WTC11 (cell line): Measurements from ENCODE around the gene GIPC1. TPM values are rescaled to one million over a fixed set of nuclear protein-coding genes. Genes with fewer than 3 reads are reported as not detected.

Source experiments
- ATAC-seq: fragments of 200-7000 bp; cut with Tn5 transposase; 2 replicates; pipeline ENCODE4 v1.10.0; 2021; ENCODE audit warnings: mild to moderate bottlenecking, moderate library complexity
- CTCF ChIA-PET: fragments of 300-600 bp; sonication (Branson Sonifier 250); formaldehyde crosslinking; loops from one replicate; lab custom pipeline; 2021; ENCODE audit warnings: antibody characterized with exemption; lab: Charles Lee
- POLR2A ChIA-PET: fragments of 350-600 bp; sonication (Branson Sonifier 250); formaldehyde crosslinking; loops from one replicate; lab custom pipeline; 2021; ENCODE audit warnings: antibody characterized with exemption; lab: Charles Lee
- DNase-seq: peaks from one replicate; pipeline ENCODE4 v3.0.0; 2021; ENCODE audit warnings: low spot score
- H3K27ac Mint-ChIP-seq: 2 replicates; pipeline ENCODE4 v1.8.0; 2021; ENCODE audit warnings: mixed read lengths
- H3K27me3 Mint-ChIP-seq: 2 replicates; pipeline ENCODE4 v1.8.0; 2021; ENCODE audit warnings: low read depth, mild to moderate bottlenecking, moderate library complexity, mixed read lengths
- H3K36me3 Mint-ChIP-seq: 2 replicates; pipeline ENCODE4 v1.8.0; 2021; ENCODE audit warnings: mixed read lengths
- H3K4me1 Mint-ChIP-seq: 2 replicates; pipeline ENCODE4 v1.8.0; 2022; ENCODE audit warnings: mixed read lengths
- H3K4me3 Mint-ChIP-seq: 2 replicates; pipeline ENCODE4 v1.8.0; 2021; ENCODE audit warnings: mild to moderate bottlenecking, moderate library complexity, mixed read lengths
- H3K9me3 Mint-ChIP-seq: 2 replicates; pipeline ENCODE4 v1.8.0; 2021; ENCODE audit warnings: mixed read lengths
- ARID4B ChIP-seq: sonication (generic); formaldehyde crosslinking; IDR thresholded peaks from 2 replicates; pipeline ENCODE4 v1.8.0; 2023; ENCODE audit warnings: missing genetic modification reagents, mild to moderate bottlenecking, borderline replicate concordance
- CREM ChIP-seq: sonication (generic); formaldehyde crosslinking; IDR thresholded peaks from 2 replicates; pipeline ENCODE4 v1.8.1; 2022; ENCODE audit warnings: mild to moderate bottlenecking, missing genetic modification reagents, moderate library complexity
- CTCF ChIP-seq: fragments of 200-600 bp; IDR thresholded peaks from 2 replicates; pipeline ENCODE4 v1.8.0; 2022; ENCODE audit warnings: antibody characterized with exemption
- FOXP1 ChIP-seq: sonication (generic); formaldehyde crosslinking; IDR thresholded peaks from 2 replicates; pipeline ENCODE4 v1.8.0; 2022; ENCODE audit warnings: missing genetic modification reagents, mild to moderate bottlenecking, moderate library complexity, borderline replicate concordance
- HMGA2 ChIP-seq: fragments of 250-450 bp; sonication (Bioruptor Pico); IDR thresholded peaks from 2 replicates; pipeline ENCODE4 v1.4.0; 2021; ENCODE audit warnings: mild to moderate bottlenecking, moderate library complexity
- NFATC4 ChIP-seq: fragments of 250-450 bp; sonication (Bioruptor Pico); IDR thresholded peaks from 2 replicates; pipeline ENCODE4 v1.9.0; 2021; ENCODE audit warnings: mild to moderate bottlenecking
- NR1H2 ChIP-seq: sonication (generic); formaldehyde crosslinking; IDR thresholded peaks from 2 replicates; pipeline ENCODE4 v1.9.0; 2021; ENCODE audit warnings: mild to moderate bottlenecking, moderate library complexity, missing genetic modification reagents
- OVOL2 ChIP-seq: fragments of 250-450 bp; sonication (Bioruptor Pico); IDR thresholded peaks from 2 replicates; pipeline ENCODE4 v1.9.0; 2021; ENCODE audit warnings: mild to moderate bottlenecking, borderline replicate concordance
- PRRX2 ChIP-seq: fragments of 250-450 bp; sonication (Bioruptor Pico); IDR thresholded peaks from 2 replicates; pipeline ENCODE4 v1.8.0; 2021; ENCODE audit warnings: mild to moderate bottlenecking
- SMAD4 ChIP-seq: sonication (generic); formaldehyde crosslinking; IDR thresholded peaks from 2 replicates; pipeline ENCODE4 v1.8.0; 2022; ENCODE audit warnings: mild to moderate bottlenecking, missing genetic modification reagents
- SP1 ChIP-seq: sonication (generic); formaldehyde crosslinking; conservative IDR thresholded peaks from 2 replicates; pipeline ENCODE4 v1.8.1; 2022; ENCODE audit warnings: missing genetic modification reagents
- USF1 ChIP-seq: sonication (generic); formaldehyde crosslinking; IDR thresholded peaks from 2 replicates; pipeline ENCODE4 v1.8.0; 2022; ENCODE audit warnings: mild to moderate bottlenecking, missing genetic modification reagents
- total RNA-seq: library from RNA; stranded (reverse); gene quantifications from 3 replicates; pipeline ENCODE4 v1.2.3, GENCODE V29; 2021
- TF ChIP-seq, protein P1 (sequence below): sonication (generic); formaldehyde crosslinking; IDR thresholded peaks from 2 replicates; pipeline ENCODE4 v1.8.1; 2022; ENCODE audit warnings: low read depth, mild to moderate bottlenecking, moderate library complexity, missing genetic modification reagents, borderline replicate concordance
- TF ChIP-seq, protein P2 (sequence below): sonication (generic); formaldehyde crosslinking; IDR thresholded peaks from 2 replicates; pipeline ENCODE4 v1.8.1; 2023; ENCODE audit warnings: mild to moderate bottlenecking, moderate library complexity, missing genetic modification reagents
- TF ChIP-seq, protein P3 (sequence below): sonication (generic); formaldehyde crosslinking; conservative IDR thresholded peaks from 2 replicates; pipeline ENCODE4 v1.8.1; 2023; ENCODE audit warnings: mild to moderate bottlenecking, low read depth, missing genetic modification reagents, moderate library complexity

GIPC1 gene
- total RNA-seq, 1 experiment from 2014 or later = 76.5 TPM

GRCh38 chr19:14496834-14497227 is 904 bp upstream of the GIPC1 start:
- peaks cover 21% of the 10 kb centered on the region for H3K4me1 Mint-ChIP-seq
- DNase-seq (no peak), ATAC-seq (no peak)
- CTCF ChIA-PET = interaction anchor here (0.6 to 4.2 kb wide), 15 partner anchors 9 to 360 kb away, joined by 3 to 46 read pairs (median 6); partner anchors contain the start of genes ASF1B, DNAJB1 and PTGER1
- no peaks in the 10 kb centered on the region for H3K9me3 Mint-ChIP-seq
- H3K36me3 Mint-ChIP-seq = peaks cover 14% of the 10 kb centered on the region
- peaks cover 4% of the 10 kb centered on the region; the same call in 1 of the 2 replicates for H3K27me3 Mint-ChIP-seq
- TF ChIP-seq CTCF (no peak), CREM (CRISPR knock-in tag) (no peak), HMGA2 (CRISPR knock-in tag) (no peak), PRRX2 (no peak), SP1 (no peak), NR1H2 (CRISPR knock-in tag) (no peak), NFATC4 (no peak), USF1 (no peak), FOXP1 (CRISPR knock-in tag) (no peak), SMAD4 (CRISPR knock-in tag) (no peak), OVOL2 (CRISPR knock-in tag) (no peak), ARID4B (CRISPR knock-in tag) (no peak)
- TF ChIP-seq, protein P1, sequence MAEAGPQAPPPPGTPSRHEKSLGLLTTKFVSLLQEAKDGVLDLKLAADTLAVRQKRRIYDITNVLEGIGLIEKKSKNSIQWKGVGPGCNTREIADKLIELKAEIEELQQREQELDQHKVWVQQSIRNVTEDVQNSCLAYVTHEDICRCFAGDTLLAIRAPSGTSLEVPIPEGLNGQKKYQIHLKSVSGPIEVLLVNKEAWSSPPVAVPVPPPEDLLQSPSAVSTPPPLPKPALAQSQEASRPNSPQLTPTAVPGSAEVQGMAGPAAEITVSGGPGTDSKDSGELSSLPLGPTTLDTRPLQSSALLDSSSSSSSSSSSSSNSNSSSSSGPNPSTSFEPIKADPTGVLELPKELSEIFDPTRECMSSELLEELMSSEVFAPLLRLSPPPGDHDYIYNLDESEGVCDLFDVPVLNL (CRISPR knock-in tag) = no peak
- TF ChIP-seq, protein P2, sequence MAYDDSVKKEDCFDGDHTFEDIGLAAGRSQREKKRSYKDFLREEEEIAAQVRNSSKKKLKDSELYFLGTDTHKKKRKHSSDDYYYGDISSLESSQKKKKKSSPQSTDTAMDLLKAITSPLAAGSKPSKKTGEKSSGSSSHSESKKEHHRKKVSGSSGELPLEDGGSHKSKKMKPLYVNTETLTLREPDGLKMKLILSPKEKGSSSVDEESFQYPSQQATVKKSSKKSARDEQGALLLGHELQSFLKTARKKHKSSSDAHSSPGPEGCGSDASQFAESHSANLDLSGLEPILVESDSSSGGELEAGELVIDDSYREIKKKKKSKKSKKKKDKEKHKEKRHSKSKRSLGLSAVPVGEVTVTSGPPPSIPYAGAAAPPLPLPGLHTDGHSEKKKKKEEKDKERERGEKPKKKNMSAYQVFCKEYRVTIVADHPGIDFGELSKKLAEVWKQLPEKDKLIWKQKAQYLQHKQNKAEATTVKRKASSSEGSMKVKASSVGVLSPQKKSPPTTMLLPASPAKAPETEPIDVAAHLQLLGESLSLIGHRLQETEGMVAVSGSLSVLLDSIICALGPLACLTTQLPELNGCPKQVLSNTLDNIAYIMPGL (CRISPR knock-in tag) = no peak
- TF ChIP-seq, protein P3, sequence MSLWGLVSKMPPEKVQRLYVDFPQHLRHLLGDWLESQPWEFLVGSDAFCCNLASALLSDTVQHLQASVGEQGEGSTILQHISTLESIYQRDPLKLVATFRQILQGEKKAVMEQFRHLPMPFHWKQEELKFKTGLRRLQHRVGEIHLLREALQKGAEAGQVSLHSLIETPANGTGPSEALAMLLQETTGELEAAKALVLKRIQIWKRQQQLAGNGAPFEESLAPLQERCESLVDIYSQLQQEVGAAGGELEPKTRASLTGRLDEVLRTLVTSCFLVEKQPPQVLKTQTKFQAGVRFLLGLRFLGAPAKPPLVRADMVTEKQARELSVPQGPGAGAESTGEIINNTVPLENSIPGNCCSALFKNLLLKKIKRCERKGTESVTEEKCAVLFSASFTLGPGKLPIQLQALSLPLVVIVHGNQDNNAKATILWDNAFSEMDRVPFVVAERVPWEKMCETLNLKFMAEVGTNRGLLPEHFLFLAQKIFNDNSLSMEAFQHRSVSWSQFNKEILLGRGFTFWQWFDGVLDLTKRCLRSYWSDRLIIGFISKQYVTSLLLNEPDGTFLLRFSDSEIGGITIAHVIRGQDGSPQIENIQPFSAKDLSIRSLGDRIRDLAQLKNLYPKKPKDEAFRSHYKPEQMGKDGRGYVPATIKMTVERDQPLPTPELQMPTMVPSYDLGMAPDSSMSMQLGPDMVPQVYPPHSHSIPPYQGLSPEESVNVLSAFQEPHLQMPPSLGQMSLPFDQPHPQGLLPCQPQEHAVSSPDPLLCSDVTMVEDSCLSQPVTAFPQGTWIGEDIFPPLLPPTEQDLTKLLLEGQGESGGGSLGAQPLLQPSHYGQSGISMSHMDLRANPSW = no peak
- peak overlapping the region; percentile 52 for H3K4me3 Mint-ChIP-seq
- H3K27ac Mint-ChIP-seq = peak overlapping the region; percentile 95
- POLR2A ChIA-PET = interaction anchor here (0.6 to 1.9 kb wide), 6 partner anchors 11 to 192 kb away, joined by 3 to 7 read pairs (median 4); partner anchors contain the start of gene DNAJB1
